HG03108 (cell line): ENCODE data around the gene SMARCE1.
"Not testable (repeated sequence)": the region's sequence is repeated elsewhere in the genome, so short reads cannot be mapped to it uniquely, and the experiment has no call there.

Source experiments
- ATAC-seq: cut with Tn5 transposase; IDR thresholded peaks from one replicate; pipeline ENCODE4 v1.9.1; 2021; ENCODE audit warnings: moderate library complexity; ENCODE audit not compliant: unreplicated experiment

The SMARCE1 gene

DNA sequence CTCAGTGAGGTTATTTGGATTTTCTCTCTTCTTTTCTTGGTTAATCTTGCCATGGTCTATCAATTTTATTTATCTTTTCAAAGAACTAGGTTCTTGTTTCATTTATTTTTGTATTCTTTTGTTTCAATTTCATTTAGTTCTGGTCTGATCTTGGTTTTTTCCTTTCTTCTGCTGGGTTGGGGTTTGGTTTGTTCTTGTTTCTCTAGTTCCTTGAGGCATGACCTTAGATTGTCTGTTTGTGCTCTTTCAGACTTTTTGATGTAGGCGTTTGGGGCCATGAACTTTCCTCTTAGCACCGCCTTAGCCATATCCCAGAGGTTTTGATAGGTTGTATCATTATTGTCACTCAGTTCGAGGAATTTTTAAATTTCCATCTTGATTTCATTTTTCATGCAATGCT, 61.4 kb downstream of the SMARCE1 start:
- not testable (repeated sequence) for ATAC-seq

DNA sequence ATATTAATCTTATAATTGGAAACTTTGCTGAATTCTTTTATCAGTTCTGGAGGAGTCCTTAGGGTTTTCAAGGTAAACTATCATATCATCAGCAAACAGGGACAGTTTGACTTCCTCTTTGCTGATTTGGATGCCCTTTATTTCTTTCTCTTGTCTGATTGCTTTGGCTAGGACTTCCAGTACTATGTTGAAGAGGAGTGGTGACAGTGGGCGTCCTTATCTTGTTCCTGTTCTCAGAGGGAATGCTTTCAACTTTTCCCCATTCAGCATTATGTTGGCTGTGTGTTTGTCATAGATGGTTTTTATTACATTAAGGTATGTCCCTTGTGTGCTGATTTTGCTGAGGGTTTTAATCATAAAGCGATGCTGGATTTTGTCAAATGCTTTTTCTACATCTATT, 62.7 kb downstream of the SMARCE1 start:
- not testable (repeated sequence) for ATAC-seq

DNA sequence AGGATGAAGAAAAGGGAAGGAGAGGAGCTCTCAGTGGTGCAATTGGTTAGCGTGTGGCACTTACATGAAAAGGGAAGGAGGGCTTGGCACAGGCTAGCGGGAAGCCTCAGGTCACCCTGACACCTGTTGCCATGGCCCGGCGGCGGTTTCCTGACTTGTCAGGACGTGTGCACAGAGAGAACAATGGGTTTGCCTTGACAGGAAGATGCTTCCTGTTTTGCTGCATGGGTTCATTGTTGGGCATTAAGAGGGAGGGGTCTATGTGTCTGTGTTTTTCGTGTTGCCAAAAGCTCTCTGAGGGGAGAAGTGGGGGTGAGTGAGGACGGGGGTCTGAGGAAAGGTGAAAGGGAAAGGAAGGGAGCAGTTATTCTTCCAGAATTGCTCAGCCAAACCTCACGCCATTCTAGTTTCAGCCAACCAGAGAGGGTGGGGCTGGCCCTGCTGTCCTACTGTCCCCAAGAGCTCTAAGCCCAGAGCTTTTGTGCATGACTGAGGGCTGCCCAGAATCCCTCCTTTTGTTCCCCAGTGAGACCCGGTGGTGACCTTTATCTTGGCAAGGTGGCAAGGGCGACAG, 65.2 kb downstream of the SMARCE1 start:
- ATAC-seq = peak; percentile 87

DNA sequence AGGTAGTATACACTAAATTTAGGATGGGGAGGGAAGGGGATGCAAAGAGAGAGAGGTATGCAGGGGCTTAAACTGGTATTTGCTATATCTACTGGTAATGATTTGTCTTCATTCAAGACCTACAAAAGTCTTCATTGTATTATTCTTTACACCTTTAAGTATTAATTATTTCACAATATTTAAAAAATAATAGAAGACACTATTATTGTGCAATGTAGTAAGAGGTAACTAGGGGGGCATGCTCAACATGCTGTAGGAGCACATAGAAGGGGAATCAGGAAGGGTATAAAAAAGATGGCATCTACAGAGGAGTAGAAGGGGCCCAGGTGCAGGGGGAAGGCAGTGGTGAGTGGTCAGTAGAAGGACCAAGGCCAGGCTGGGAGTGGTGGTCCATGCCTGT, 67.5 kb downstream of the SMARCE1 start:
- ATAC-seq = no peak

DNA sequence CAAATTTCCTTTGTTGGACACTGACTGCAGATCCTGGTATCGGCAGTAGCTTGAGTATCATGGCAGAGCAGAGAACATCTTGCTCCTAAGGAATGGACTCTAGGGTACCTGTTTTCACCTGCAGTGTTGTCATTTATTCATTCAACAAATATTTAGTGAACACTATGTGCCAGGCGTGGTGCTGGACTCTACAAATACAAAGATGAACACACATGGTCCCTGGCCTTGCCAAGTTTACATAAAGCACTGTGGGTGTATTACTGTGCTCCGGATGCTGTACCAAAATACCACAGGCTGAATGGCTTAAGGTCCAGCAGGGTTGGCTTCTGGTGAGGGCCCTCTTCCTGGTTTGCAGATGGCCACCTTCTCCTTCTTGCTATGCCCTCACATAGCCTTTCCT, 68.1 kb downstream of the SMARCE1 start:
- ATAC-seq = no peak

DNA sequence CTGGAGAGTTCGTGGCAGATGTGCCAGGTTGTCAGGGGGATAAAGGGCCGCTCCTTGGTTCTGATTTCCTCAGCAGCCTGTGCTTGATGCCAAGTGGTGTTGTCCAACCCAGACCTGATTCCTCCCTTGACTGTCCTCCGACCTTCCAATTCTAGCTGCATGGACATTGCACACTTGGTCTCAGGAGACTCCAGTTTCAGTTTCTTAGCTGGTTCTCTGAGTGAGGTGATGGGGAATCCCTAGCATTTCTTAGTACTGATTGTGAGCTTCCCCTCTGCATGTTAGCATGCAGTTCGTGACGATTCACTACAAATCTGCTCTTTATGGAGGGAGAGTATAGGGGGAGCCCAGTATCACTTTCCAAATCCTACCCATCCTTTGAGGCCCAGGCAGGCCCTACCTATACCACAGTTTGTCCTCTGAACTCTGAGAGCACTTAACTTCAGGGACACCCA, 70.0 kb downstream of the SMARCE1 start:
- ATAC-seq = peak; percentile 40

DNA sequence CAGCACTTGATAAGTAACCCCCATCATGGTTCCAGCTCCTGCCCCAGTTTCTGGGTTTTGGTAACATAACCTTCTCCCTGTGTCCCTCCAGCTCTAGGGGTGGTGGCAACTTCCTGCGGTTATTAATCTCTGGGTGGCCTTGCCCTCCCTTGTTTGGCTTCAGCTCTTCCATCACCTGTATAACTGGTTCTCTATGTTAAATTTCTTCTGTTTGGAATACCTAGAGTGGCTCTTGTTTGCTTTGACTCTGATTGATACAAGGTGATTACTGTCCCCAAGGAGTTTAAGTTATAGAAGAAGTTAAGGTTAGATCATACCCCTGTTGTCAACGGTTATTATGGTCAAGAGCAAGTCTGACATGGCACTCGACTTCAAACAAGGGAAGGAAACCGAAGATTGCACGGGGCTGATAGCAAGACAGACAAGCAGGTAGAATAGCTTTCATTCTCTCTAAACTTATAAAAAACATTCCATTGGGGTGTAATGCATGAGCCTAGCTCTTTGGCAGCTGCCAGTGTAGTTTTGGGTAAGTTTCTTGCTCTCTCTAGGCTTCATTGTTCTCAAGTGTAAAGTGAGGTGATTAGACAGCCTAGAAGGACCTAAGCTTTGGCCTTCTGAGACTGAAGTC, 71.4 kb downstream of the SMARCE1 start:
- no peak for ATAC-seq
